HG03280 (cell line): Measurements from ENCODE around the gene SLC22A12.

ENCODE experiments used
- ATAC-seq: cut with Tn5 transposase; IDR thresholded peaks from one replicate; pipeline ENCODE4 v1.9.1; 2021; ENCODE audit warnings: mild to moderate bottlenecking, moderate library complexity; ENCODE audit not compliant: unreplicated experiment

SLC22A12 gene

GRCh38 chr11:64602466-64603070 is 11.5 kb downstream of the SLC22A12 start:
- ATAC-seq, result no peak

DNA sequence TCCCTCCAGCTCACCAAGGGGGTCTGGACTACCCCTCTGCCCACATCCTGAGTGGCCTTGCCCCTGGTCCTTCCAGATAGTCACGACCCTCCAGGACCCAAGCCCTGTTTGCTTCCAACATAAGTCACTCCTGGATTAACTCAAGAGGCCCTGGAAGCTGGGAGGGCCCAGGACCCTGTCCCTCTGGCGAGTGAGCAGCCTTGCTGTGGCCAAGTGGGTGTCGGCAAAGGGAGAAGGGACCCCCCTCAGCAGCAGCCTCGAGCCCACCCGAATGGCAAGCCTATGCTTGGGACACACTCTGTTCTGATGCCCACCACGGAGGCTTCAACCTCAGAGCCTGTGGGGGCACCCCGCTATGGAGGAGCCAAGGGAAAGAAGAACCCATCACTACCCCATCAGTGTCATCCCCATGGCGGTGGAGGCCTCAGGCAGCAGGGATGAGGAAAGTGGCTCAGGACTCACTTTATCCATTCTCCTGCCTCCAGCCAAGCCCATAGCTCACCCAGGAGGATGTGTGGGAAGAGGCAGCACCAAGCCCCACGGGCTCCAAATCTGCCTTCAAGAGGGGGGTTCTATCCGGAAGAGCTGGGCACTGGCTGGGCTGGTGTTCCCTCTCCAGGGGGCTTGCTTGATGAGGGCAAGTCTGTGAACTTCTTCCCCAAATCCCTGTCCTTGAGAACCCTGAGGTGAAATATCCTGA is 12.5 kb downstream of the SLC22A12 start:
- no peak for ATAC-seq

GRCh38 chr11:64604458-64605243 is 13.6 kb downstream of the SLC22A12 start:
- ATAC-seq, result no peak

DNA sequence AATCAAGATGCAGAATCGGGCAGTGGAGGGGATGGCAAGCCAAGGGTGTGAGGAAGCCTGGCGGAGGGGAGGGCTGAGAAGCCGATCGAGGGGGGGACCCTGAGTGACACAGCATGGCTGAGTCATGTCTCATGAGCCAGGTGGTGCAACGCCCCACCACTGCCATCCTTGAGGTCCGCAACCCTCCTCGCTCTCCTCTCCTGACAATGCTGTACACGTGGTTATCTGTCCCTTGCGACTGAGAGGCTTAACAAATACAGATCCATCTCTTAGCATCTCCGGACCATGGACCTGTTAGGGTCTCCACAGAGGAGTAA is 14.2 kb downstream of the SLC22A12 start:
- ATAC-seq, result no peak

DNA sequence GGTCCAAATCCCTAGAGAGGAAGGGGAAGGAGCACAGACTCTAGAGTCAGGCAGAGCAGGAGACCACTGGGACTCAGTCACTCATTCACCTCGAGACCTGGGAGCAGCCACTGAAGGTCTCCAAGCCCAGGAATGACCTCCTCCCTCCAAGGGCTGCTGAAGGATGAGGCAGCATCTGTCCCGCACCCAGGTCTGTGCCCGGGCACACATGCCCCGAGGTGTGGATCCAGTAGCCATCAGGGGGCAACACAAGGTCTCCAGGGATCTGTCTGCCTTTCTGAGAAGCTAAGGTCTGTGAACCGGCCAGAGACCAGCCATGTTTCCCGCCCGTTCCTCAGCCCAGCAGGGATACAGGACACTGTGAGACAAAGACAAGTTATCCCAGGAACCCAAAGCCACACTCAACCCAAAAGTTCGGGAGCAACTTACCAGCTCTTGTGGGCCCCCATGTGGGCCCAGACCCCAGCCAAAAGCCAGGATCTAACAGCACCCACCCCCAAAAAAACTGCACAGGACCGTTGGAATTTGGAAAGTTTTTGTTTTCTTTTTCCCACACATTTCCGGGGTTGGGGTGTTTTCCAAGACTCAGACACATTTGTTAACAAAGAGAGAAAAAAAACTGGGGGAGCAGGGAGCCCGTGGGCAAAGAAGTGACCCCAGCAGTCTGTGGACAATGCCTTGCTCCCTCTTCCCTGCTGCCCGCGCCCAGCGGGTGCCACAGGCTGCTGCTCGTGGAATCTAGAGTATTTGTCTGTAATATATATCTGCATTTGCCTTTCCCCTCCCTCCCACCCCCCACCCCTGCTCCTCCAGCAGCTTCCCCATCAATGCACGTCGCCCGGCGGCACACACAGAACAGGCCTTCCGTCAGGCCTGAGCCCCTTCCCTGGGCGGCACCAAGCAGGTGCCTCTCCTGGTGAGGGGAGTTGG is 14.9 kb downstream of the SLC22A12 start:
- ATAC-seq, result no peak

- no peak for ATAC-seq
Observed at GRCh38 chr11:64606796-64607380, 15.9 kb downstream of the SLC22A12 start.

- no peak for ATAC-seq
Observed at GRCh38 chr11:64607381-64607985, 16.5 kb downstream of the SLC22A12 start.

- ATAC-seq, result no peak
Observed at GRCh38 chr11:64608046-64608445, 17.0 kb downstream of the SLC22A12 start.

DNA sequence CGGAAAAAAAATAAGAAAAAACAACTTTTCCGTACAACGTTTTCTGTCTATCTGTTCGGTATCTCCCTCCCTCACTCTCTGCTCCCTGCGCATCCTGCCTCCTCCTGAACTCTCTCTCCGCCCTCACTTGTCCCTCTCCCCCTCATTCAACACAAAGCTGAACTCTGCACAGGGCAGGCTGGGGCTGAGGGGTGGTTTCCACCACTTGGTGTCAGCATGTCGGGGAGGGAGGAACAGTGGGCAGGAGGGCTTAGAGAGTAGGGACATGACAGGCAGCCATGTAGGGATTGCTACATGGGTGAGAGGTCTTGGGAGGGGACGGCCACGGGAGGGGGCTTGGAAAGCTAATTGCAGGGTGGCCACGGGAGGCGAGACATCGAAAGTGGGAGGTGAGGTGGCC is 17.6 kb downstream of the SLC22A12 start:
- no peak for ATAC-seq

- ATAC-seq, result no peak
Observed at GRCh38 chr11:64609436-64610047, 18.5 kb downstream of the SLC22A12 start.

- no peak for ATAC-seq
Observed at GRCh38 chr11:64610596-64610995, 19.6 kb downstream of the SLC22A12 start.

GRCh38 chr11:64611176-64611575 is 20.2 kb downstream of the SLC22A12 start:
- ATAC-seq, result no peak

DNA sequence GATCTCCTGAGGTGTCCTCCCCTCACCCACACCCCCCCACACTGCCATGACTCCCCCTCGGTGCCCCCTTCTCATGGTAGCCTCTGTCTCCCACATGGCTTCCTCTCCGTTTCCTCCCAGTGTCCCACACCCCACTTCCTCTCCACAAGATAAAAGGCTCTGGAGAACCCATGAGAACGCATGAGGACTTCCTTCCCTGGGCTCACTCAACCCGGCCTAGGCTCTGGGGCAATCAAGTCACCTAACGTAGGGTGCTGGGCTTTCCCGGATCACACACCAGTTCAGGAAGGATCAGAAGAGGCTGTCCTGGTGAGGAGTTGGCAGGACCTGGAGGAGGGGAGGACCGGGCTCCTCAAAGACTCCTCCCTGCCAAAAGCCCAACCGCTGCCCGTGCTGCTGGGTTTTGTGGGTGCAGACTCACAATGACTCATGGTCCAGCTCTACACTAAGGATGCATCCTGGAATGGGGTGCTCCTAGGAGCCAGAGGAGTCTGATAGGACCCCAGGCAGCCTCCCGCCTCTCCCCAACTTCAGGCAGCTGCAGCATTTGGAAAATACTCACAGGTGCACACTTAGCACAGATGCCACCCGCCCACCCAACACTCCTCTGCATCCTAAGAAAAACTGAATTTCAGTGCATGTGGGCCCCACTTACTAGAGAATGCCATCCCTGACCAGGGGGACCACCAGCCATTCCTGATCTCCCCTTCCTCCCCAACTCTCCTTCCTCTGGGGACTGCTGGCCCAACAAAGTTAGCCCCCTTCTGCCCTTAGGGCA is 21.0 kb downstream of the SLC22A12 start:
- ATAC-seq, result no peak

GRCh38 chr11:64613648-64614047 is 22.6 kb downstream of the SLC22A12 start:
- ATAC-seq, result no peak

DNA sequence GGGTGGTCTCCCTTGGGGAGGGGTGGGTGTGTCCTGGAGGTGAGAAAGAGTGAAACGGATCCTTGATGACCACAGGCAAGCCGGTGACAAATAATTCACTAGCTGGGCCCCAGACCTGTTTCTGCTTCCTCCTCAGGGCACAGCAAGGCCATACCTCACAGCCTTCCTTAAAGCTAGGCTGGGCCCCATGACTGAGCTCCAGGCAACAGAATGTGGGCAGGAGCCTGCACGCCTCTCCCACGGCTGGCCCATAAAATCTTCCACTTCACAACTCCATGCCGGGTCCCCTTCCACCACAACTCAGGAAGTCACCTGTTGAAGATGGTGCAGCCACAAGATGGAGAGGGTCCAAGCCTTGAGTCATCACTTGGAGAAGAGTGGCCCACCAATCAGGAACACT is 23.9 kb downstream of the SLC22A12 start:
- no peak for ATAC-seq

GRCh38 chr11:64616817-64617216 is 25.8 kb downstream of the SLC22A12 start:
- no peak for ATAC-seq

- ATAC-seq, result no peak
Observed at GRCh38 chr11:64619196-64619595, 28.2 kb downstream of the SLC22A12 start.

GRCh38 chr11:64619811-64620380 is 28.9 kb downstream of the SLC22A12 start:
- ATAC-seq, result no peak
